ENCODE measurements around the gene CBR1.

CBR1 gene

DNA sequence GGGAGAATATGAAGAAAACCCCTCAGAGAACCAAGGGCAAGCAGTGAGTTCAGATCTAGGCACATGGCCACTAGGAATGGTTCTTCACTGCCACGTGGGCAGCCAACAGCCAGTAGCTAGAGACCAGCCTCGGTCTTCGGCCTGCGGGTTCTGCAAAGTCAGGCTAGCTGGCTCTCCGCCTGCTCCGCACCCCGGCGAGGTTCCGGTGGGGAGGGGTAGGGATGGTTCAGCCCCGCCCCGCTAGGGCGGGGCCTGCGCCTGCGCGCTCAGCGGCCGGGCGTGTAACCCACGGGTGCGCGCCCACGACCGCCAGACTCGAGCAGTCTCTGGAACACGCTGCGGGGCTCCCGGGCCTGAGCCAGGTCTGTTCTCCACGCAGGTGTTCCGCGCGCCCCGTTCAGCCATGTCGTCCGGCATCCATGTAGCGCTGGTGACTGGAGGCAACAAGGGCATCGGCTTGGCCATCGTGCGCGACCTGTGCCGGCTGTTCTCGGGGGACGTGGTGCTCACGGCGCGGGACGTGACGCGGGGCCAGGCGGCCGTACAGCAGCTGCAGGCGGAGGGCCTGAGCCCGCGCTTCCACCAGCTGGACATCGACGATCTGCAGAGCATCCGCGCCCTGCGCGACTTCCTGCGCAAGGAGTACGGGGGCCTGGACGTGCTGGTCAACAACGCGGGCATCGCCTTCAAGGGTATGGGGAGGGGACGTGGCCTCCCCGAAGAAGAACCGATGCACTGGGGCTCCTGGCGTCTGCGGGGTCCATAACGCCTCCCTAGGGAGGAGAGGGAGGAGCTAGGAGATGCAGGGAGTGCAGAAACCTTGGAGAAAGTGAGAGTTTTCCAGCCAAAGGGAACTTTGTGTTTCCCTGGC, at the start of gene CBR1:
Gene CBR1, plus strand, starts transcription at position 312 of the 871 bp plus-strand sequence. Its CDS starts 92 bp downstream, at position 404.
- DNase-seq, result peak; percentile 96

DNA sequence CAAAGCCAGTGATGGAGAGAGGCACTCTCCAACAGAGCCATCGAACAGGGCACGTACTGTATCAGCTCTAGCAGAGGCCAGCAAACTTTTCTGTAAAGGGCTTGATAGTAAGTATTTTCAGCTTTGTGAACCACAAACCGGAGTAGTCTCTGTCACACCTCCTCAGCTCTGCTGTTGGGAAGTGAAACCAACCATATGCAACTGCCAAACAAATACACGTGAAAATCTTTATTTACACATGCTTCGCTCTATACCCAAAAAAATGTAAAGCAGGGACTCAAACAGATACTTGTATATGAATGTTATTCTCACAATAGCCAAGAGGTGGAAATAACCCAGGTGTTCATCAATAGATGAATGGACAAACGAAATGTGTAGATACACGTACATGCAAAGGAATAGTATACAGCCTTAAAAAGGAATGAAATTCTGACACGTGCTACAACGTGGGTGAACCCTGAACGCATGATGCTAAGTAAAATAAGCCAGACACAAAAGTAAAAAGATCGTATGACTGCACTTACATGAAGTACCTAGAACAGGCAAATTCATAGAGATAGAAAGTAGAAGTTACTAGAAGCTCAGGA, 48.5 kb upstream of the CBR1 start:
- DNase-seq, result no peak

DNA sequence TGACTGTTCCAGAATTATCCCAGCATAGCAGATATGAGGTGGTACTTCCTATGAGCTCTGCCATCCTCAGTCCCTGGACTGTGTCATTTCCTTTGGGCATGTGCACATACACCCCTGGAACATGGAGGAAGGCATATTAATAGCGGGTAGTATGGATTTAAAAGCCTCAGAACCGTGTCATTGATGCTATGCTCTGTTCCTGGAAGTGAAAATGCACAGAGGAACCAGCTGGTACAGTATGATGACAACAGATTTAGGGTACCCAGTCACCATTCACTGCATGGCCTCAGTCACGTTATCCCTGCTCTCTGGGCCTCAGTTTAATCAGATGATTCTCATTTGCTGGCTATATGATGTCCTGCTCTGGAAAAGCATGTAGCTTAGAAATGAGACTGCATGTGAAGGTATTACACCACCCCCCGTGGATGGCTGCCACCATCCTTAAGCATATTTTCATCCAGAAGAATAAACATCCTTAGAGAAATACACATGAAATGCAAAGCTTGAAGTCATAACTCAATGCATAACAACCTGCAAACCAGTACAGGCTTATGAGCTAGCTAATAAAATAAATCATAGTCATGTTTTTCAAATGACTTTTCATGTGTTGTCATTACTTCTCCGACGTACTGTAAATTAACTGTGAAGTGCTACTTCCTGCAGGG, 47.3 kb upstream of the CBR1 start:
- DNase-seq, result no peak

DNA sequence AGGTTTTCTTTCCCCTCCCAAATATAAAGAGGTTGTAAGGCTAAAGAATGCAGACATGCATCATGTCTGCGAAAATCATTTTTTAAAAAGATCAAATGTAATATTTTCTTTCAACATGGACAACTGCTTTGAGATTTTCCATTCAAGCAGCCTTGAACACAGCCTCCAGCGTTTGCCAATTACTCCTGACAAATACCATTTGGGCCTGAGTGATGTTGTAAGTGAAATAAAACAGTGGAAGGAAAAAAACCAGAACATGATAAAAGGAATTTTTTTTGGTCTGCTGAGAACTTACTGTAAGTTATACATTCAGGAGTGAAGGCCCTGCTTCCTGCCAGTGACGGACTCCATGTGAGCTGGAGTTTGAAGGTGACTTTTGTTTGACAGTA, 46.7 kb upstream of the CBR1 start:
- no peak for DNase-seq

DNA sequence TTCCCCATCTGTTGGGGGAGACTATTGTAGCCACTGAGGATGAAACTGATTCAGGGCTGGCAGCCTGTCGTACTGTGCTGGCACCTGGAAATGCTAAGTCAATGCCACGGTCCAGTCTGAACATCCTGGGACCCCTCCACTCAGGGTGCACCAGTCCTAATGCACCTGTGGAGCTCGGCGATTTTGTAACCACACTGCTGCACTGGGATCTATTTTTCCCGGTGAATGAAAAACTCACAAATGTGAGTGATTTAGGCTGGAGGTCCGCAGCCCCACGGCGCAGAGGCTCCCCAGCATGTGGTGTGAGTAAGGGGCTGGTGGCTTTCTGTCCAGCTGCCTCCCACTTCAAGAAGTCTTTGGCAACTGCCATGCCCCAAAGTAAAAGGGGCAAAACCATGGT, 45.0 kb upstream of the CBR1 start:
- DNase-seq, result no peak

DNA sequence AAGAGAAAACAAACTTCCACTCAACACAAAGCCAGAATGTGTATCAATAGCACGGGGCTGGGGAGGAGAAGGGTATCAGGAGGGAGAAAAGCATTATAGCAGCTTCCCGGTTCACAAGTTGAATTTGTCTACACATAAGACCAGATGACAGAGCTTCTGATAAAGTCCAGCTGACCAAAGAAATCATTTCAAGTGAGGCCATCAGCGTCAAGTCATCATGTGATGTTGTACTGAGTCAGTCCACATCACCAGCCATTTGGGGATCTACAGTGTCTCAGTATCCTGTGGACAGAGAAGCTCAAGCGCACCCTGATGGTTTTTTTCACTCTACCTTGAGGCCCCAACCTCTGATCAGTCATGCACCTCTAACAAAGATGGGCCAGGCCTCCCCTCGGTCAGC, 42.5 kb upstream of the CBR1 start:
- no peak for DNase-seq

DNA sequence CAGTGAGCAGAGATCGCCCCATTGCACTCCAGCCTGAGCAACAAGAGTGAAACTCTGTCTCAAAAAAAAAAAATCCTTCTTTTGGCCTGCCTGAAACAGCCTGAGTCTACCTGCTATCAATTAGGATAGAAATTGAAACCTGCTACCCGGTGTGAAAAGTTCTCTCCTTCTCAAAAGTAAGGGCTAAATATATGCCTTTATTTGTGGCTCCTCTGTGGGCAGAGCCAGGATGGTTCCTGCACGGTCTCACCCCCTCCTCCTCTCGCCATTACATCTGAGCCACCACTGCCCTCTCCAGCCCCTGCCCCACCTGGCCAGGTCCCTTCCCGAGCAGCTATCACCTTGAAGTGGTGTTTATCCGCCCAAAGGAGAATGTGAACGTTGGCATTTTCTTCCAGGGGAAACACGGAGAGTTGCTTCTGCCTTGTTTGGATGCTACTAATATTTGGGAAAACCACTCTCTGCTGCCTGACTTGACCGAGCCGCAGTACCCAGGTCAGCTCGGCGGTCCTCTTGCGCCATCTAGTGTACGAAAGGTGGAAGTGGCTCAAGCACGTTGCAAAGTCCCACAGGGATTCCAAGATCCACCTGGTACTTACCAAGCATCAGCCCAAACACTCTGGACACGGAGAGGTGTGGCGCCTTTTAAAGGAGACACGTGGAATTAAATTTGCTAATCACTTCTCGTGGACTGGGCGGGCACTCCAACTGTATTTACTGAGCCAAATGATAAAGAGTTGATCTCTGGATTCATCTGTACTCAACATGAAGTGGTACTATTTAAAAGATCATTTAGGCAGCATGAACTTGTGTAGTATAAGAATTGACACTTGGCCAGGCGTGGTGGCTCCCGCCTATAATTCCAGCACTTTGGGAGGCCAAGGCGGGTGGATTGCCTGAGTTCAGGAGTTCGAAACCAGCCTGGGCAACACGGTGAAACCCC, 41.4 kb upstream of the CBR1 start:
- DNase-seq, result peak; percentile 80

DNA sequence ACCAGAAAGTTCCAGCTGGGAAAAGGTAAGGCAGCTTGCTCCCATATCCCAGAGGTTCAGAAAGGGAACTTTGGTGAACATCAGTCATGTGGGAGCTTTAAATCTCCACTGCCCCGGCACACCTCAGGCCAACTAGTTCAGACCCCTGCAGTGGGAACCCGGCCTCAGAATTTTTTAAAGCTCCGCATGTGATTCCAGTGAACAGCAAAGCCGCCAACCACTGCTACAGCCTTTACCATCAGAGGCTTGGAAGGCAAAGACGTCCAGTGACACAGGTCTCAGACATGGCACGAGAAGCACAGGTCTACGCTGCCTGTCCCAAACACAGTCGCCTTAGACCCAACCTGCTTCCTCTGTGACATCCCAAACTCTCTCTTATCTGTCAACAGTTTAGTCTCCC, 40.5 kb upstream of the CBR1 start:
- DNase-seq, result no peak

DNA sequence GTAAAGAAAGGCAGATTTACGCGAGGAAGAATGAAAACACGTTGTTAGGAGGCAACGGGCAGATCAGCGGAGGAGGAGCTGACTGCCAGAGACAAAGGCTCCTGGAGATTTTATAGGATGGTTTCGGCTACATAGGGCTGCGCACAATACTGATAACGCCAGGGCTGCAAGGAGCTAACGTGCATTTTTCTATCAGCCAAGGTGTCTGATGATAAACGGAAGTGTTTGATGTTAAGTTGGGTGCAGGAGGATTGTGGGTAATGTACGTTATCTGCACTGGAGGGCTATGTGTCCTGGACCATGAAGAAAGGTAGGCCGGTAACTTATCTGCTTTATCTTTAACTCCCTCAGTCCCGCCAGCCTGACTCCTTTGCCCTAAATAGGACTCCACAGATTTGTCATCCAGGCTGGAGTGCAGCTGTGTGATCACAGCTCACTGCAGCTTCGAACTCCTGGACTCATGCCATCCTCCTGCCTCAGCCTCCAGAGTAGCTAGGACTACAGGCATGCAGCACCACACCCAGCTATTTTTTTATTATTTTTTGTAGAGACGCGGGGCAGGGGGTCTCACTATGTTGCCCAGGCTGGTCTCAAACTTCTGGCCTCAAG, 39.1 kb upstream of the CBR1 start:
- no peak for DNase-seq

DNA sequence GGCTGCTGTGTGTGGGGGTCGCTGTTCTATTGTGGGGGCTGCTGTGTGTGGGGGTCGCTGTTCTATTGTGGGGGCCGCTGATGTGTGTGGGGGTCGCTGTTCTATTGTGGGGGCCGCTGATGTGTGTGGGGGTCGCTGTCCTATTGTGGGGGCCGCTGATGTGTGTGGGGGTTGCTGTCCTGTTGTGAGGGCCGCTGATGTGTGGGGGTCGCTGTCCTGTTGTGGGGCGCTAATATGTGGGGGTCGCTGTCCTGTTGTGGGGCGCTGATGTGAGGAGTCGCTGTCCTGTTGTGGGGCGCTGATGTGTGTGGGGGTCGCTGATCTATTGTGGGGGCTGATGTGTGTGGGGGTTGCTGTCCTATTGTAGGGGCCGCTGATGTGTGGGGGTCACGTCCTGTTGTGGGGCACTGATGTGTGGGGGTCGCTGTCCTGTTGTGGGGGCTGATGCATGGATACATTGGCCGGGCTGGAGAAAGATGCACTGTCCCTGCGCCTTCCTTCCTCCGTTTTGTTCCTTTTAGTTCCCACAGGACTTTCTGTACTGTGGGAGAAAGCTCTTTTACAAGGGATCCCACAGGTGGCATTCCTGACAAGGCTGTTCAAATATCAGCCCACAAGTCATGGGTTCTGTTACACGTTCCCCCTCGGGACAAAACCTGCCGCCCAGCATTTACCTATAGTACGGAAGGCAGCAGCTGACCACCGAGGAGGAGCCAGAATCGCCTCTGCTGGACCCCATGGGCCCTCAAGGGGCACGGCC, 37.0 kb upstream of the CBR1 start:
- DNase-seq, result no peak

DNA sequence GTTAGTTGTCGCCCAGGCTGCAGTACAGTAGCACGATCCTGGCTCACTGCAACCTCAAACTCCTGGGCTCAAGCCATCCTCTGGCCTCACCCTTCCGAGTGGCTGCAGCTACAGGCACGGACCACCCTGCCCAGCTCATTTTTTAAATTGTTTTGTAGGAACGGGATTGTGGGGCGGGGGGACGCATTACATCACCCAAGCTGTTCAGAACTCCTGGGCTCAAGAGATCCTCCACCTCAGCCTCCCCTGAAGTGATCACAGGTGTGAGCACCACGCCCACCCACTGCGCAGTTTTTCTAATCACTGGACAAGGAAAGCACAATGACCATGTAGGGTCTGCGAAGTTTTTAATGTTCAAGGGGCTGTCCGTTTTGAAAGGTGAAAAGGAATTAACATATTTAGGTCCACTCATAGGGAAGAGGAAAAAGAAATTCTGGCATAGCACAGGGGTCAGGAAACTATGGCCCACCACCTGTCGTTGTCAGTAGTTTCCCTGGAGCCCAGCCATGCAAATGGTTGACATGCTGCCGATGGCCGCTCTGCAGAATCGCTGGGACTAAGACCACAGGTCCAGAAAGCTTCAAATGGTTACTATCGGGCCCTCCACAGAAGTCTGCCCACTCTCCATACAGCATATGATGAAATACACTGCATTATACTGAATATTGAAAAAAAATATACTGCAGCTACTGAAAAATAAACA, 35.5 kb upstream of the CBR1 start:
- DNase-seq, result no peak

DNA sequence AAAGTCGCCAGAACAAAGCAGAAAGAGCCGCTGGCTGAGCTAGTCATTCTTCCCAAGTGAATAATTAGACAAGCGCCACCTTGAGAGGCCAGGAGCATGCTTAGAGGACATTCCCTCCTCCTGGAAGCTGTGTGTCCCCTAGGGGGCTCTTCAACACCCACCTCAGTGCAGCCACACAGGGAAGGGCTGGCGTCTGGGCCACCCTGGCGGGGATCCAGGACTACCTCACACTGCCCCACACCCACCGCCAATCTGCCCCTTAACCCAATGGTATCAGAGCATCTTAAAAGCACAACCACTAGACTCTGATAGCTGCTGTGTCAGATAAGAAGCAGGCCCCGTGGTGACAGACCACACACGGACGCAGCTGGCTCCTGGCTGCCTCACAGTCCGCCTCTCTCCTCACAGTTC, 34.4 kb upstream of the CBR1 start:
- no peak for DNase-seq

DNA sequence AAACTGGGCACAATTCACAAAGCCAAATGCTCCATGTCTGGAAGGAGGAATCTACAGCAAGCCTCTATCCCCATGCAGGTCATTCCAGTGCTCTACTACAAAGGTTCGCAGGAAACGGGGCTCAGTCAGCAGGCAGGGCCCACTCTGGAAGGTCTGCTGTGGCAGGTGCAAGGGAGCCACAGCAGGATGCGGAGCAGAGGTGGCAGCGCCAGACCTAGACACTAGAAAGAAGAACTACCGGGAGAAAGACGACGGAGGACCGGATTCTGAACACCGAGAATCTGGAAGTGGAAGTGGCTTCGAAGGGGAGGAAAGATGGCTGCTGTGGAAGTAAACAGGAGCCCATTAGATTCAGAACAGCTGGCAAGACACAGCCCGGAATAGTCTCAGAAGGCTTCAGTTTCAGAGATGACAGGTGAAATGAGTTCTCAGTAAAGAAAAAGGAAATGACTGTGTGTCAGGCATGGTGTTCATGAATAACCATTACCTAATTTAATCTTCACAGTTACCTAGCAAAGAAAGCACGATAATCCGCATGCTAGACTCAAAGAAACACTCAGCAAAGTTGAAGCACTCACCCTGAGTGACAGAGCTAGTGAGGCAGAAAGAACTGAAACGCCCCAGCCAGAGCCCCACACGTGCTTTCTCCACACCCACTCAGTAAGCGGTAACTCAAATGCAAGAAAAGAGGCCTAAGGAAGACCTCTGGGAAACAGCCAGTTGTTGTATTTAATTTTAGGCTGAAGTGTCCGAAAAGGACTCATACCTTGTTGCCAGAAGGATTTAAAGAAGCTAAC, 30.9 kb upstream of the CBR1 start:
- DNase-seq, result no peak

DNA sequence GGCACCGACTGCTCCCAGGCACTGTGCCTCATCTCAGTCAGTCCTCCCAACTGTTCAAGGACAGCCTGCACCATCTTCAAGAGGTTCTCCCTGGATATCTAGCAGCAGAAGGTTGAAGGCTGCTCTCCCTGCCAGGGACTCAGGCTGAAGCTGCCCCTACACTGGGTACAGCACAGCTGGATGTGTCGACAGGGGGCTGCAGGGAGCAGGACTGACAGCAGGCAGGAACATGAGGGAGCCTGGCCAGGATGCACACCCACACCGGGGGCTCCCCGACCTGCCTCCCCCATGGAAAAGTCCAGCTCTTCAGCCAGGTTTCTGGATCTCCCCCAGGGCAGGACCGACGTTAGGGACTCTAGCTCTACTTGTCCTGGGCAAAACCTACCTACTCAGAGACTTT, 30.0 kb upstream of the CBR1 start:
- DNase-seq, result no peak

DNA sequence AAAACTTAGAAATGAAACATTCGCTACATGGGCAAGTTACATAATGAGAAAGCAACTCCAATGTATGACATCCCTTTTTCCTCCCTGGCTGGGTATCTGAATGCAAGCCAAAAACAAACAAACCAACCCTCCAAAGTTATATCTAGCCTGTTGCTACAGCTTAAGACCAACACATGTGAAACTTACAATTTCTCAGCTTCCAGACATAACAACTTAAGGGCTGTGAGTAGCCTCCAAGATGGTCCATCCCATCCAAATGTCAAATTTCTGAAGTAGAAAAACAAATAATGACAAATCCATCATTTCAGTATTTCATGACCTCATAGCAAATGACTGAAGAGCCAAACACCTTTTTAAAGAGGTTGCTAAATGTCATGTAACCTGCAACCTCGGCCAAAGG, 29.4 kb upstream of the CBR1 start:
- no peak for DNase-seq

DNA sequence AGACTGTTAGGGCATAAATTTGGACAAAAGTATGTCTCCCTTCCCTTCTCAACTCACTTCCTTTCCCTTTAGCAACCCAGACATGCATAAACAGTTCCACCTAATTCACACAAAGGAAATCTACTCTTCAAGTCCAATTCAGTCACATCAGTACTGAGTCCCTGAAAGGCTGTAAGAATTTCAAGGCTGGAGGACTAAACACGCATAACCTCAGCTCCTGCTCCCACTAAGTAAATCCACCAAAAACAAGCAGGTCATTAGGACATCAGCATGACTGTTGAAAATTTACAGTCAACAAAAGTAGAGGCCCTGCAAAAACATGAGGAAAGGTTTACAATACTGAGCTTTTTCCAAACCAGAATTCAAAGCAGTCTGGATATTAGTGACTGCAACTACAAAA, 27.9 kb upstream of the CBR1 start:
- DNase-seq, result no peak

DNA sequence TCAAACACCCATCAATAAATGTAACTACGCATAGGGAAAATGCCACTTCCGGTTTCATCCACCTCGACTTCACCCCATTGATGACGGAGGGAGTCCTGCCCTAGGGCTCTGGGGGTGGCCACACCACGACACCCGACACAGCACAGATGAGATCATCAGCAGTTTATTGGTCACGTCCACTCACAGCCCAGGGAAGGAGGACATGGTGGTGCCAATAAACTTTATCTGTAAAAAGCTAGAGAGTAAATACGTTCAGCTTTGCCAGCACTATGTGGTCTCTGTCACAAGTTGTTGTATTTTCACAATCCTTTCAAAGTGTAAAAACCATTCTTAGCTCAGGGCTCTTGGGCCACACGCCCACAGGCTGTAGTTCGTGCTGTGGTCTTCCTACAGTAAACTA, 25.8 kb upstream of the CBR1 start:
- DNase-seq, result no peak

DNA sequence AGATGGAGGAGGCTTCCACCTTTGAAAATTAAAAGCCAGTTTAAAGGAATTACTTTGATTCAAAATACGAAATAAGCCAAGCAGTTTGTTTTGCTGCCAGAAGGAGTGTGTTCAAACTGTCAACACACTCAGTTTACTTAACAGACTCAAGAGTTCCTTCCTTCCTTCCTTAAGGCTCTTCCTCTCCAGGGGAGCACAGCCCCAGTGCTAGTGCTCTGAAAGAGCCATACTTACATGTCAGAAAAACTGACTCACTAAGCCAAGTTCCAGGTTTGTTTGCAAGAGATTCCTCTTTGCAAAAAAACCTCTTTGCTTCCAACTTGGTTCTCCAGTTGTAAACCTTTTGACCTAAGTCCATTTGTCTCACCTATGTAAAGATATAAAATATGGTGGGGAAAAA, 23.8 kb upstream of the CBR1 start:
- no peak for DNase-seq

DNA sequence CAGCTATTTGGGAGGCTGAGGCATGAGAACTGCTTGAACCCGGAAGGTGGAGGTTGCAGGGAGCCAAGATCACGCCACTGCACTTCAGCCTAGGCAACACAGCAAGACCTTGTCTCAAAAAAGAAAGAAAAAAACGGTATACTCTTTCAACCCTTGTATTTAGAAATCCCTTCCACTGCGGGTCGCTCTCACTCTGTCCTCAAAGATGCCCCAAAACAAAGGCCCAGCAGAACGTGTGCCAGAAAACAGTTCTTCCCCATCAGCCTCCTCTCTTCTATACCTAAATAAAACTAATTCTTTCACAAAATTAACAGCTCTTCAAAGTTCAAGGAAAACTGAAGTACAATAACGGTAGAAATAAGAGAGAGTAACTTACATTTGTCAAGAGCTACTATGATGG, 22.7 kb upstream of the CBR1 start:
- DNase-seq, result no peak

DNA sequence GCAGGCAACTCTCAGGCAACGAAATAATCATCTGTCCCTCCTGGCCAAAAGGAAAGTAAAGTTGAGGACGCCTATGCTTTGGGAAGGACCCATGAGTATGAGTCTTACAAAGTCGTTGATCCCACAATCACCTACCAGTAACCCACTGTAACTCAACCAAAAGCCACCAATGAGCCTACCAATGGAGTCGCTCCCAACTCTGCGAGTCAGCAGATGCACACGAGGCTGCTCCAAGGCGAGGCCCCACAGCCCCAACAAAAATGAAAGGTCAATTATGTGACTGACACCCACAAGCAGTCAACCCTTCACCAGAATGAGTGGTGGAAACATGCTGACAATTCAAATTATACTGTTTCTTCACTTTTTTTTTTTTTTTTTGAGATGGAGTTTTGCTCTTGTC, 21.5 kb upstream of the CBR1 start:
- DNase-seq, result no peak
